DMS79 (cell line): ENCODE data around the gene SLC24A4.

Source experiments
- DNase-seq: peaks from one replicate; lab custom pipeline; 2025; lab: John Stamatoyannopoulos, UW

Gene SLC24A4

GRCh38 chr14:92500491-92500941 is 177.6 kb downstream of the SLC24A4 start:
- no peak for DNase-seq

DNA sequence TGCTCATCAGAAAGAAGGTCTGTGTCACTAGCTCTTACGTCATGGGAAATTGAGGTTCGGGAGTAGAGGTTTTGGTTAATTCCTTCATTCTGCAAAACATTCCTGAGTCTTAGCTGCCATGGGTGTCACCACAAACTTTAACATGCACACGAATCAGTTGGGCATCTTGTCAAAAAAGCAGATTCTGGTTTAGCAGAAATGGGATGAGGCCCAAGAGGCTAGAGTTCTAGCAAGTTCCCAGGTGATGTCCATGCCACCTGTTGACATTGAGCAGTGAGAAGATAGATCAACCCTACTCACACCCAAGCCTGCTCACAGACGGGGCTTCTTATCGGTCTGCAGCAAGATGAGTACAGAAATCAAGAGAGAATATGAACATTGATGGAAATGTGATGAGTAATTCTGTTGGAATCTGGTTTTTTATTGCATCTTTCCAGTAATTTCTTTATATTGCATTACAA is 179.0 kb downstream of the SLC24A4 start:
- DNase-seq: no peak

DNA sequence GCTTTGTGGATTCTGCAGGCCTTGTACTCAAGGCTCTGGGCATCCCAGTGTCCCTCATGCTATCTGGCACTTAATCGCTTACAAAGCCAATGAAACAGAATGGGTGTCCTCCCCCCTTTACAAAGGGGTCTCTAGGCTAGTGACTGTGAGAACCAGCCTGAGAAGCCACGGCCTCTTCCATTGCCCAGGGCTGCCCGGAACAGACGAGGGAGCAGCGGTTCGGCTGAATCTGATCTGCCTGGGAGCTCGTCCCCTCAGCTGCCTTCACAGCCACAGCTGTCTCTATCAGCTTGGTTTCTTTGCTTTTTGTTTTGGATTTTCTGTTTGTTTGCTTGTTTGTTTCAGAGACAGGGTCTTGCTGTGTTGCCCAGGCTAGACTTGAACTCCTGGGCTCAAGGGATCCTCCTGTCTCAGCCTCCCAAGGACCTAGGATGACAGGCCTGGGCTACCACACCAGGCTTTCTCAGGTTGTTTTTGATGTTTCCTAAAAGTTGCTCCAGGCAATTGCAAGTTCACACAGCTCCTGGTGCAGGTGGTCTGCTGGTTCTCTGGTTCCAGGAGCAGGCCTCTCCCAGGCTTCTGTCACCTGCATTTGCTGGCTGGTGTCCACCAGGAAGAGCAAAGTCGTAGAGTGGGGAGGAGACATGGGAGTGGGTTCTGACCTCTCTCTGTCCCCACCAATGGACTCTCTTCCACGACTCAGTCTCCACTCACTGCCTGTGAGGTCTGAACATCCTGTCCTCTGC is 179.7 kb downstream of the SLC24A4 start:
- no peak for DNase-seq

- DNase-seq: no peak
Measured at GRCh38 chr14:92503756-92504491, 181.0 kb downstream of the SLC24A4 start.

DNA sequence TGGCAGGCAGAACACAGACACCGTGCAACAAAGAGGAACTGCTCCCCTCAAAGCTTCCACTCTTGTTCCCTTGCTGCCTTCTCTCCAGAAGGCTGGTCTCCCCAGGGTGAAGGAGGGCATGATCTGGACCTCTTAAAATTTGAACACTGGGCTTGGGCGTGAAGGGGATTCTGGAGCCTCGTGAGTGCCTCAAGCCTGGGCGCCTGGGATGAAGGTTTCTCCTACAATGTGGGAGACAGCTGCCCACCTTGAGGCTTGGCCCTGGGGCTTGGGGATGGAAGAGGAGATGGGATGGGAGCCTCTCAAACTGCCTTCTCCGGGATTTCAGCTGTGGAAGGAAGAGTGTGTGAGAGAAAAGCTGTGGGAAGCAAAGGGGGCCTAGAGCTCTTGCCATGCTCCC is 182.9 kb downstream of the SLC24A4 start:
- no peak for DNase-seq

DNA sequence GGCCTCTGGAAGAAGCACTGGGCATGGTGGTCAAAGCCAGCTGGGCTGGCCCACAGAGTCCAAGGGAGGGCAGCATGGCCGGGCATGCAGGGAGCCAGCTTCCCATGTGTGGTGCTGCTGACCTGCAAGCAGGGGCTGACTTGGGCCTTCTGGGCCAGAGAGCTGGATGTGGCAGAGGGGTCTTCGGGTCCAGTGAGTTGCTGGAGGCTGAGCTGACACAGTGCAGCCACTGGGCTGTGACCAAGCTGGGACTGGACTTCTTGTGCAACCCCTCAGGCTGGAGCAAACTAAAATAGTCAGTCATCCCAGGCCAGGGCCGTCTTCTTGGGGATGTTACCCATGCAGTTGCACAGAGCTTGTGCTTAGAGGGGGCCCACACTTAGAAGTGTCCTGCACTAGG is 183.3 kb downstream of the SLC24A4 start:
- DNase-seq: no peak

GRCh38 chr14:92507174-92507768 is 184.3 kb downstream of the SLC24A4 start:
- peak; percentile 100 for DNase-seq

DNA sequence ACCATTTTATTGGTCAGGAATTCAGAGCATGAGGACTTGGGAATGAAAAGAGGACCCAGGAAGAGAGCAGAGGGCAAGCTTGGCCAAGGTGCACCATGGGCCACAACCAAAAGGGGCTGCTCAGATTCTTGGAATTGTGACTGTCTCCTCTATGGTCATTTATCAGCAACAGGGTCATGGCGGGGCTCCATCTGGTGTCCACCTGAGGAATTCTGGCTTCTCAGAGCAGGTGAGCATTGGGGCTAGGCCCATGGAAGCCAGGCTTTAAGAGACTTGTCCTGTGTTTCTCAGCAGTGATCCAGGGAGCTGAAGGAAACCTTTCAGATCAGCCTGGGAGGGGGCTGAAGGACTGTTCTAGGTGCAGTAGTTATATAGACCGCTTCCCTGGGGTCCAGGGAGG is 188.0 kb downstream of the SLC24A4 start:
- DNase-seq: no peak

- no peak for DNase-seq
Measured at GRCh38 chr14:92511453-92512238, 188.7 kb downstream of the SLC24A4 start.

DNA sequence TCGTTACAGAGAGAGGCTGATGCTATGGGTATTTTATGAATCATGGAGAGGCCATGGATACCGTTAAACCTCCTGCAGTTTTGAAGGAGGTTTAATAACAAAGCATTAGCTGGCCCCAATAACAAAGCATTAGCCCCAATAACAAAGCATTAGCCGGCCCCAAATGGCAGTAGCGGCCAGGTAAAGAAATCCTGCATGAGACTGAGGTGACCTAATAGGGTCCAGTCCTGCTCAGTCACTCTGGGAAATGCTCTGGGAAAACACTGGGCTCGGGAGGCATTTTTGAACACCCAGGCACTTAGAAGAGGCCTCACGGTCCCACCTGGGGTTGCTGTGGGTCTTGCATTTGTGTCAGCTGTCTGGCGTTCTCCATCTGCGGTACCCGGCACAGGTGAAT is 189.8 kb downstream of the SLC24A4 start:
- no peak for DNase-seq

DNA sequence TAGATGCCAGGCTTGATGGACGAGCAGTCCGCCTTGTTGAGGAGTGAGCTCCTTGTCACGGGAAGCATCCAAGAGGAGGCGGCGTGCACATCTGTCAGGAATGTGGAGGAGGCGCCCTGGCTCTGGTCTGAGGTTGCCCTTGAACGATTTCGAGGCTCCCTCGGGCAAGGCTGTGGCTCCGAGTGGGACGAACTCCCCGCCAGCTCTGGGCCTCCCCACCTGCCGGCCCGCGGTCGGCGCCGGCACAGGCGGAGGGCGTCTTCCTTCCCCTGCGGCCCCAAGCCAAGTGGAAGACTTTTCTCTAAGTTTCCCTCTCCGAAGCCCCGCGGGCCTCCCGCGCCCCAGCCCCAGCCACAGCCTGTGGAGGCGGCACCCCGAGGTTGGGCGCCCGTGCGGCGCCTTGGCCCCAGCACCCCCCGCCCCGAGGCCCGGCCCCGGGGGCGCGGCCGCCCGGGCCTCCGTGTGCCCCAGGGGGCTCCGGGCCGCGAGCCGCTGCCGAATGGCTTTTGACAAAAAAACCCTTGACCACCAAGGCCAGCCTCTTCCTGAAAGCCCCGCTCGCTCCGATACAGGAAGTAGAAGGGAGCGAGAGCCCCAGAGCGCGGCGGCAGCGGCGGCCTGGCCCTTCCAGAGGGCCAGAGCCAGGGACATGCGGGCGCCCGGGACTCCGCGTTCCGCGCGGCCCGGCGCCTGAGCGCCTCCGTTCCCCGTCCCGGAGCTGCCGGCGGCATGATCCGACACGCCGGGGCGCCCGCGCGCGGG is 190.4 kb downstream of the SLC24A4 start, which contains the start of gene RIN3:
TSS of gene RIN3 (plus strand) at position 578 of the 762 bp plus-strand sequence. CDS start at position 730, 152 bp downstream.
- DNase-seq: no peak

DNA sequence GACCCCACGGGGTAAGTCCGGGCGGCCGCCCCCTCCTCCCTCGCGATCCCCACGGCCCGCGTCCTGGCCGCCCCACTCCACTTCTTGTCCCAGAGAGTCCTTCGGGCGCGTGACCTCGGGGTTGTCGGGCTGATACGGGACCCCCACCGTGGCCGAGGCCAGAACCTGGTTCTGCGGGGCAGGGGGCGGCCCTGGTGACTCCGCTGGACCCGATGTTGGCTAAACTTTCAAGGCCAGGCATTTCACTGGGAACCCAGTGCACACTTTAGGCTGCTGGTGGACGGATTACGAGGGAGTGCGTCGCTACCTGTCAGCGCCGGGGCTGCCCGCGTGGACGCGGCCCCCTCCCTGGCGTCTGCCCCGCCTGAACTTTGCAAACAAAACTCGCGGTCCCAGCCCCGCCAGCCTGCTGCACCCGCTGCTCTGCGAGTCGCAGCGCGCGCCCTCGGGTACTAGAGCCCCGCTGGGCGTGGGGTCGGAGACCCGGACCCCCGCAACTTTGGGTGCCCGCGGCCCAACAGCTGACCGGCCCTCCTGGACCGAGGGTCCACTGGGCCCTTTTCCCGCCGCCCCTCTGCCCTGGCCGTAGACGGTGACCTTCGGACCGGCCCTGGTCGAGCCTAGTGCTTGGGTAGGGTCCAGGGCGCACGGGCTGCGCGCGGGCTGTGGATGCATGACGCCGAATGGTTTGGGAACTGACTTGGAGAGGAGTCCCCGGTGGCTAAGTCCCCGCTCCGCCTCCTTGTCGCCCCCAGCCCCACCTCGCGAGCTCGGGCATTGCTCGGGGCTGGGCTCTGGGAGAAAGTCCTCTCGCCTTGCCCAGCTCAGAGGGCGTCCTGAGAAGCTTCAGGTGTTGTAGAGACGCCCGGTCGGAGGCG is 191.2 kb downstream of the SLC24A4 start:
- DNase-seq: no peak

DNA sequence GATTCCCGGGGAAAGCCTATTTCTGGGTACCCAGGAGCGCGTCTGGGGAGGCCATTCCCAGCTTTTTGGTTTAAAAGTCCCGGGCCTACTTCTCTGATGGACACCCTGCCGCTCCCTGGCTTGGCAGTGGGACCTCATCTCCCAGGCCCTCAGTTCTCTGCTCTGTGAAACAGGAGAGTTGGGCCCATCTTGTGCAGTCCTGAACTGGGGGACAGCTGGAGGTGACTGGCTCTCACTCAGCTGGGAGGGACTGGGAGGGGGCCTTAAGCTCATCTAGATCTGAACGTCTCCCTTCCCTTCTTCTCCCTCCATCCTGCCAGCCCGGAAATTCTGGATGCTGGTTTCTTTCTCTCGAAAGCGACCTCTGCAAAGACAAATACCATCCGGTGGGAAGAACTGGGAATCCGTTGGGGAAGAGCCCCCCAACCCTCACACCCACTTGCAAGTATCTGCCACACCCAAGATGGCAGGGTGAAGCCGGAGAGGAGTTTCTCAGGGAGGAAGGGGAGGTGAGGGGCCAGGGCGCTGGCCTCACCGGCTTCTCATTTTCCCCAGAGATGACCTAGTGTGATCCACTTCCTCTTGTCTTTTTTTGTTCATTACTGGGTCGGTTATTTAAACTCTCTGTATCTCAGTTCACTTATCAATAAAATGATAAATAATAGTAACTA is 192.0 kb downstream of the SLC24A4 start:
- DNase-seq: no peak

GRCh38 chr14:92515546-92516343 is 192.8 kb downstream of the SLC24A4 start:
- DNase-seq: no peak

DNA sequence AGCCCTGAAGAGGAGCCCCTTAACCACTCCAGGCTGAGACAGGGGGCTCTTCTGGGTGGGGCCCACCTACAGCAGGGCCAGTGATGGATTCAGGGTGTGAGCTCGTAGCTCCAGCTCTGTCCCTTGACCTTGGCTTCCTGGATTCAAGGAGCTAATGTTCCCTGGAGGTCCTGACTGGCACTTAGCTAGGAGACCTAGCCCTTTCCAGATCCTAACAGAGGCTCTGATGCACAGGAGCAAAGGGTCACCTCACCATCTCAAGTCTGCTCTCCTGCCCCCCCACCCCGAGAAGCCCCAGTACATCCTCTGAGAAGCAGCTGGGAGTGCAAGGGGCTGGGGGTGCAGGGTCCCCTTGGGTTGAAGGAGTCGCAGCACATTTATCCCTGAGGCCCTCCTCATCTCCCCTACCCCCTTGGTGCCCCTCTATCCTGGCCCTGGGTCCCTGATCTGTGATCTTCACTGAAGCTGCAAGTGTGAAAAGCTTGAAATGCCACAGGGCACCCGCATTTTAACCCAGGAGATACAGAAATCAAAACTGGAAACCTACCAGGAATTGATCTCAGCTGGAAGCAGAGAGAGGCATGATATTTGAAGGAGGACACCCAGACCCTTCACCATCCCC is 193.5 kb downstream of the SLC24A4 start:
- DNase-seq: no peak

- no peak for DNase-seq
Measured at GRCh38 chr14:92516966-92517506, 194.1 kb downstream of the SLC24A4 start.

GRCh38 chr14:92517761-92518160 is 194.8 kb downstream of the SLC24A4 start:
- no peak for DNase-seq
